Measurements from ENCODE around the gene KBTBD2.
A peak's percentile ranks its signal among the peaks of the same experiment; 100 is the strongest.
"Not testable (repeated sequence)": the region's sequence is repeated elsewhere in the genome, so short reads cannot be mapped to it uniquely, and the experiment has no call there.

The KBTBD2 gene

DNA sequence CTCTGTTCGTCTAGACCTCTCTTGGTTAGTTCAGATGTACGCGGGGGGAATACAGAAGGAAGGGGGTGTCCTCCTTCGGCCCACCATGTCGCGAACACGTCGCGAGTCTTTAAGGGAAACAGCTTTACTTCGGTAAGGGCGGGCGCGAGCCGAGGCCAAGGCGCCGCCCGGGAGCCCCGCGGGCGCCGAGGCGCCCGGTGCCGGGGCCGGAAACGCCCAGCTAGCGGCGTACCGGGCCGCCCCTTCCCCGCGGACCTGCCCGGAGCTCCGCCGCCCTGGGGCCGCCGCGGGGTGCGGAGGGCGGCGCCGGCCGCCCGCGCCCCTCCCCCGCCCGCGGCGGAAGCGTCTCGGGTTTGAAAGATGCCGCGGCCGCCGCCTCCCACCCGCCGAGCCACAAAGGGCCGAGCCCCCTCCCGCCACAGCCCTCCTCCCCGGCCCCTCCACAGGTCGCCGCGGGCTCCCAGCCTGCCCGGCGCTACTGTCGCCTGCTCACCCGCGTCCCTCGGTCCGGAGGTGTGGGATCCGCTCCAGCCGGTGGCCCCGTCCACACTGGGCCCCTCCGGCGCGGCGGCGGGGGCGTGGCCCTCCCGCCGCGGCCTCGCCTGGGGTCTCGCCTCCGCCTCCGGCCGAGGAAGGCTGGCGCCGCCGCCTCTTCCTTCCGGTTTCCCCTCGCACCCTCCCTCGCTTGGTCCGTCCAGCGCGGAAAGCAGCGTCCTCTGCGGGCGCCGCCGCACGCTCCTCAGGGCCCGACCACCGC is at the start of gene KBTBD2:
Gene KBTBD2 (minus strand): TSS at position 718 of the 757 bp plus-strand sequence. CDS start 12,156 bp downstream, outside the sequence.
- peak; percentile 75 for DNase-seq (ENCODE audit: low read depth)

DNA sequence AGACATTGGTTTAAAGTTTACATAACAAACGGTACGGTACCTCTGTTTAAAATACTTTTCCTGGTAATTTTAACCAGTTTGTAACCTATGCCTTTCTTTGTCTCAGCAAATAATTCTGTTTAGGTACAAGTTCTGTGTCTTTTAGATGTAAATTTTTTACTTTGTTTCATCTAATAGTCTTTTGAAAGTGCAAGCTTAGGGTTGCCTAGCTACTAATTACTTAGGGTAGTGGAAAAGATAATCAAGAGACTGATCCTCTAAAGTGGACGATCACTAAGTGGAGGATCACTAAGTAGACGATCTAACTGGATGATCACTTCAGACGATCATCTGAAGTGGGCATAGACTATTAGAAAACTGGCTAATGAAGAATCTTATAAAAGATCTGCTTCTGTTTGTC is 49.6 kb upstream of the KBTBD2 start:
- no peak for DNase-seq (ENCODE audit: low read depth)

DNA sequence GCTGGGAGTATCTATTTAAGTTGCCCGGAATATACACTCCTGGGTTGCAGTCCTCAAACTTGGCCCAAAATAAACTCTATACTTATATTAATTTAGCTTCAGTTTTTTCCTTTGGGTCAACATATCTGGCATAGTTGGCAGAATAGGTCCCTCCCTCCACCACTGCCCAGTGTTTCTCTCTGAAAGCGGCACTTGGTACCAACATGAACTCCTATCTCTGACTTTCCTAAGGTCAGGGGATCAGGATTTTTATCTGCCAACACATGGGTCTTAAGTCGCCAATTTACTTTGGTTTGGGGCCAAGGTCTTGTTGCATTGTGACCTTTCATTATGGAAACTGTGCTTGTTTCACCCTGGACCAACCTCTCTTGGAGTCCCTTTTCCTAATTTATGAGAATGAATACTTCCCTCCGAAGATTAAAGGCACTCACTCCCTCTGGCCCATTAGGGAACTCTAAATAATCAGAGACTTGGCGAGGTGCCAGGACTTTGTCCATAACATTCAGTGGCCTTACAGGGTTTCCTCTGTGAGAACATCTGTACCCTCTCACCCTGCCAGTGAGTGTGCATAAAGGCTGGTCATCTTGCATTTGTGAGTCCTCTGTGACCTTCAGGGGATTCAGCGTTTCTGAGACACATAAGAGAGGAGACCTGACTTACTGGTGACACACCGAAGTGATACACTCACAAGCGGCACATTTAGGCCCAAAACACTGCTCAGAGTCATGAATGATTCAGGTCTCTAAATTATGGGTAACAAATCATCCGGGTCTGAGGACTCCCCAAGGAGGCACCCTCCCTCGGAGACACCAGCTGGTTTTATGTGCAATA is 46.0 kb upstream of the KBTBD2 start:
- no peak for DNase-seq (ENCODE audit: low read depth)

DNA sequence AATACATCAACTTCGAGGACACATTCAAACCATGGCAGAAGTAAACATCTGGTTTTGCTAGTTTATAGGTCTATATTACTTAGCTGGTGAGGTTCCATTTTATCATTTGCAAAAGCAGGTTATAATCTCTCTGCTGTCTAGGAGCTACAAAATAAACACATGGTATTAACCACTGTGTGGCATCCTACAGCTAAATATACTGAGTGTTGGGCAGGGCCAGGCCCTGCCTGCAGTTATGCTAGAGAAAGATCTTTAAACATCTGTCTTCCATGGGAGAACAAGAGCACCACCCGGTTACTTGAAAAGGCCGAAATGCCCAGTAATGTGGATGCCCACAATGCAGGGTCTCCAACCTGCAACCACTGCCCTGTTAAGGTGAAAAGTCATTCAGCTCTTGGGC is 45.1 kb upstream of the KBTBD2 start:
- no peak for DNase-seq (ENCODE audit: low read depth)

DNA sequence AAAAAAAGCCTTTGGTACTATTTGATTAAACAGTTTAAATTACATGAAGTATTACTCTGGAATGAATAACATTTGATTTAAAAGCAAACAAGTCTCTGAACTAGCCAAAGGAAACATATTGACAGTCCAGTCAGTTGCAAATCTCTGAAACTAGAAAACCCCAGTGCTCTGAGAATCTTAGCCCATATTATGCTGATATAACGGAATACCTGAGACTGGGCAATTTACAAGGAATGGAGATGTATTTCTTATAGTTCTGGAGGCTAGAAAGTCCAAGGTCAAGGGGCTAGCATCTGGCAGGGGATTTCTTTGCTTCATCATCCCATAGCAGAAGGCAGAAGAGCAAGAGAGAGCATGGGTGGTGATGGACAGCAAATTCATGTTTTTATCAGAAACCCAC is 44.0 kb upstream of the KBTBD2 start:
- no peak for DNase-seq (ENCODE audit: low read depth)

DNA sequence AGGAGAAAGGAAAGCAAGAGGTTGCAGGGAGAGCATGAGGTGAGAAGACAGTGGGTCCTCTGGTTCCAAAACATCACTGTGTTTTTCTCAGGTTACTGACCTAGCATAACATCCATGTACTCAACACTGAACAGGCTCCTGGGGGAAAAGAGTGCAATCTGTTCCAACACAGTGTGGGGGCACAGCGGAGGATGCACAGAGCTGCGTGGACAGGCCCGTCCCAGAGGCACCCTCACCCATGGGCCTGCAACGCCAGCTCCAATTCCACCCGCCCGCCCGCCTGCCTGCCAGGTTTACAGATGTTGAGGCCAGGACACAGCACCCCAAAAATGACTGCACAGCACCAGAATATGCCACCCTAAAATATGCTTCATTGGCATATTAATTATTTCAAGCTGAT is 38.8 kb upstream of the KBTBD2 start:
- DNase-seq (ENCODE audit: low read depth): no peak

DNA sequence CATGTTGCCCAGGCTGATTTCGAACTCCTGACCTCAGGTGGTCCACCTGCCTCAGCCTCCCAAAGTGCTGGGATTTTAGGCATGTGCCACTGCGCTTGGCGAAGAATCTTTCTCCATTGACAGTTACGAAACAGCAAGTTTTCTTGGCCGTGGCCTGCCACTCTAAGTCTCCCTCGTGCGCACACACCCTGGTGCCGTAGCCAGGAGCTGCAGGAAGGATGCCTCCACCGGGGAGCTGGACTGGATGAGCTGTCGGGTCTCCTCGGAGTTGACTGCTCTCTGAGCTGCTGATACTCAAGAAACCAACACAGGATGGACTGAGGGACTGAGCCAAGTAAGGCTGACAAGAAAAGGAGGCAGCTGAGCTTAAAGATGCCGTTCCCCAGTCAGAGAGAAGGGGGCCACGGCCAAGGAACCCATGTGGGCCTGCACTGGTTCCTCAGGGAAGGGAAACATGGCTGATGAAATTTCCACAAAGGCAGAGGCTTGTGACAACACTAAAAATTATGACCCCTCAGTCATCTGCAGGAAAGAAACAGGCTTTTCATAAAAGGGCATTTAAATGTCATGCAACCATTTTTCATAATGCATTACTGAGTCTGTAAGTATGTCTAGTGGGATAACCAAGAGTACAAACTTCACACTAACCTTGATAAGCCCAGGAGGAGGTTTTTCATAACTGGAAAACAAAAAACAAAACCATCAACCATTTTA is 38.0 kb upstream of the KBTBD2 start:
- no peak for DNase-seq (ENCODE audit: low read depth)

DNA sequence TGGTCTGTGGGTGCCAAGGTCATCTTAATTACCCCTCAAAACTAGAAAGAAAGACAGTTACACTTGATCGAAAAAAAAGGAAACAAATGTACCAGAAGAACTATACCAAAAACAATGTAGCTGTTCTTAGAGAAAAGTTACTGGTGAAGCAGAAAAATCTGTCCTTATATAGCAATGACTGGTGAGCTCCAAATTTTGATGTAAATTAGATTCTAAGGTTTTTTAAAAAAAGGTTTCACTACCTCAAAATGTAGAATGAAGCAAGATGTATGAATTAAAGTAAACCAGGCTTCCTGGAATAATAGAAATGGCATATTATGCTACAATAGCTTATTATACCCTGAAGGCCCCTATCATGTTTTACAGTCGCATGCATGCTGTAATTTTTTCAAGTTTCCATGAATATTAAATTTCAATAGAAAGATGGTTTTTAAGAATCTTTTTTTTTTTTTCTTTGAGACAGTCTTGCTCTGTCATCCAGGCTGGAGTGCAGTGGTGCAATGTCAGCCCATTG is 37.3 kb upstream of the KBTBD2 start:
- DNase-seq (ENCODE audit: low read depth): no peak

DNA sequence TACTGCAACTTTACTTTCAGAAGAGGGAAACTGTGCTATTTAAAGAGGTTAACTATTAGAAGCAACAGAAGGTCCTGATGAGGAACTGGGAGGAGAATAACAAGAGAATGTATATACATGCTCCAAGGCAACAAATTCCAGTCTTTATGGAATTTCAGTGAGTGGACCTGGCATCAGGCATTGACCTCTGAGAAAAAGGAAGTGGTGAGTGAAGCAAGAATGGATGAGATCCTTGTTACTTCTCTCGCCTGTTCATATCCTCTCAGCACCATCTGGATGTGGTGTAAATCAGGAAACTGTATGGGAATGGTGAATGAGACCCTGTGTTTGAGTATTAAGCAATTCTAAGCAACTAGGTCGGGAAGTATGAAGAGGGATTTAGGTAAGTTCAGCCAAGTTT is 30.3 kb upstream of the KBTBD2 start:
- no peak for DNase-seq (ENCODE audit: low read depth)

DNA sequence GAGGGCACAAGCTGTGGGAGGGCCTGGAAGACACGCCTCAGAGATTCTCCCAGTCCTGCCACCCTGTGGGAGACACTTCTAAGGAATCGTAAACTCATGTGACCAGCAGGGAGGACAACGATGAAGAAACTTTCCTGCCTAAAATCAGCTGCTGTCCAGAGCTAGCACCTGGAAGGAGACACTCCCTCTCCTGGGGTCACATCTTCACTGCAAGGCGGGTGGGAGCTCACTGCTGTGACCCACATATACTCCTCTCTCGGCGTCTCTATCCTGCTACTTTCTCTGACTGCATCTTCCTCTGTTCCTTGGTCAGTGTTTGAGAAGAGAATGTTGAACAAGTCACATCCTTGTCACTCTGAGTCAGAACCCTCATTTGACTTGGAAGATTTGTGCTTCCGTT is 25.4 kb upstream of the KBTBD2 start:
- DNase-seq (ENCODE audit: low read depth): not testable (repeated sequence)

DNA sequence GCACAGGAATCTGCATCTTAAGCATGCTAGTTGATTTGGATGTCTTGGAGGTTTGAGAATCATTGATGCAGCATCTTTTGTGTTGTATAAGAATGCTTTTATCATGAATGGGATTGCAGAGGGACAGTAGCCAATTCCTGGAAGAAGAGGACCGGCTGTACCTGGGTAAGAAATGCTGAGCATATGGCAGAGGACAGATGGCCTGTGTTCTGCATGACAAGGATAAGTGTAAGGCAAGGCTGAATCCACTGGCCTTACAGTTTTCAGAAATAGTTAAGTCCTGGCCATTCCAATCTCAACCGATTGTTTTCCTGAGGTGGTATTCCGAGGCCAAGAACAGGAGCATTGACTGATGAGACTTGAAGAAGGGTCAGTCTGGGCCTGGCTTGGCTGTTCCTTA is 24.4 kb upstream of the KBTBD2 start:
- DNase-seq (ENCODE audit: low read depth): no peak

DNA sequence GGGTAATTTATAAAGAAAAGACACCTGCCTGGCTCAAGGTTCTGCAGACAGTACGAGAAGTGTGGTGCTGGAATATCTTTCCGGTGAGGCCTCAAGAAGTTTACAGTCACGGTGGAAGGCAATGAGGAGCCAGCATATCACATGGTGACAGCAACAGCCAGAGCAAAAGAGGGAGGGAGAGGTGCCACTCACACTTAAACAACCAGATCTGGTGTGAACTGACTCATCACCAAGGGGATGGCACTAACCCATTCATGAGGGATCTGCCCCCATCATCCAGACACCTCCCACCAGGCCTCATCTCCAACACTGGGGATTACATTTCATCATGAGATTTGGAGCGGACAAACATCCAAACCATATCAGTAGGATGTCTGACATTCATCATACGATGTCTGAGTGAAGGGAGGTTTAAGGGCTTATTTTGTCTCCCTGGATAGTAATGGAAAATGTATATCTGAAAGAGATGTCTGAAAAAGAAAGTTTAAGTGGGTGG is 23.5 kb upstream of the KBTBD2 start:
- no peak for DNase-seq (ENCODE audit: low read depth)

DNA sequence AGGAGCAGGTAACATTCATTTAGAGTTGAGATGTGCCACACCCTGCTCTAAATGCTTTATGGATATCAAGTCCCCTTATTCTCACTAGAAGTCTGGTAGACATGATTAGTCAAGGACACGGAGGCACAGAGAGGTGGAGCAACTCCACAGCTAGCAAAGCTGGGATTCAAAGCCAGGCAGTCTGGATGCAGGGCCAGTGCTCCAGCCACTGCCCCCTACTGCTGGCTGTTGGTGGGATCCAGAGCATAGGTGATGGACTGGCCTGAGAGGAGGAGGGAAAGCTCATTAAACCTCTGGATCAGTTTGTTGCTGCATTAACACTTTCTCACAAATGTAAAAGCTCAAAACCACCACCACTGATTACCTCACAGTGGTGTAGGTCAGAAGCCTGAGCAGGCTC is 22.6 kb upstream of the KBTBD2 start:
- no peak for DNase-seq (ENCODE audit: low read depth)

DNA sequence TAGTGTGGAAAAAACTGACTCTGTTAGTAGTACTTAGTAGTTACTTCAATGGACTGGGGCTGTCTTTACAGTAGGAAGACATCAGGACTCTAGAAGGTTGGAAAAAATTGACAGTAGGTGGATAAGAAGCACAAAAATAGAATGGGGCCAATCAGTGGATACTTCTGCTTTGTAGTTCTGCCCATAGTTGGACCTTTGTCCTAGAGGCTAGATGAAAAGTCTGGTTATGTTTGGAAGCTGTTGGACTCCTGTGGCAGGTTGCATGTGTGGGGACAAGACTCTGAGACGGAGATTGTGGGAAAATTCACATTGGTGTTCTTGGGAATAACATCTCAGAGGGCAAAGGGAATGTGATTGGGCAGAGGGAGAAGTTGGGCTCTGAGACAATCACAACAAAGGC is 18.6 kb upstream of the KBTBD2 start:
- DNase-seq (ENCODE audit: low read depth): no peak

DNA sequence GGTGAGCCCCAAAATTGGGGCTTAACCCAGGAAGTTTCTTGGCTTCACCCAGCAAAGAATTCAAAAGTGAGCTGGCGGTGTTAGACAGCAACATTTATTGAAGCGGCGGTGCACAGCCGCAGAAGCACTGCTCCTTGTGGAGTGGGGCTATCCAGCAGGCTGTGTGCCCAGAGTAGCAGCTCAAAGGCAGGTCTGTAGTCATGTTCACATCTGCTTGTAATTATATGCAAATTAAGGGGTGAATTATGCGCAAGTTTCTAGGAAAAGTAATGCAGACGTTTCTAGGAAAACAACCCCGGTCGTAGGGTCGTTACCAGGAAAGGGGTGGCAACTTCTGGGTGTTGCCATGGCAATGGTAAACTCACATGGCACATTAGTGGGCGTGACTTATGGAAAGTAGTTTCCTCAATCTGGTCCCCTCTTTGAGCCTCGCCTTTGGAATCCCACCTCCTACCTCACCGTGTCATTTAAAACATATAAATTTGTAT is 13.7 kb upstream of the KBTBD2 start:
- peak; percentile 60 for DNase-seq (ENCODE audit: low read depth)

DNA sequence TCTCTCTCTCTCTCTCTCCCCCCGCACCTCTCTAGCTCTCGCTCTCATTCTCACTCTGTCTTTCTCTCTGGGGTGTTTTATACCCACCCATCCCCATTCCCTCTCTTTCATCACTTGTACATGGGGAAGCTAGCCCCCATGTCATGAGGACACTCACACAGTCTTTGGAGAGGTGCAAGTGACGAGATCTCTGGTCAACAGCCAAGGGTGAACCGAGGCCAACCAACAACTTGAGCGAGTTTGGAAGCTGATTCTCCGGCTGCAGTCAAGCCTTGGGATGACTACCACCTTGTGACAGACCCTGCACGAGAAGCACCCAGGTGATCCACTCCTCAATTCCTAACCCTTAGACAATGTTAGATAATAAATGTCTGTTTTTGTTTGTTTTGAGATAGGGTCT is 10.1 kb upstream of the KBTBD2 start:
- no peak for DNase-seq (ENCODE audit: low read depth)

DNA sequence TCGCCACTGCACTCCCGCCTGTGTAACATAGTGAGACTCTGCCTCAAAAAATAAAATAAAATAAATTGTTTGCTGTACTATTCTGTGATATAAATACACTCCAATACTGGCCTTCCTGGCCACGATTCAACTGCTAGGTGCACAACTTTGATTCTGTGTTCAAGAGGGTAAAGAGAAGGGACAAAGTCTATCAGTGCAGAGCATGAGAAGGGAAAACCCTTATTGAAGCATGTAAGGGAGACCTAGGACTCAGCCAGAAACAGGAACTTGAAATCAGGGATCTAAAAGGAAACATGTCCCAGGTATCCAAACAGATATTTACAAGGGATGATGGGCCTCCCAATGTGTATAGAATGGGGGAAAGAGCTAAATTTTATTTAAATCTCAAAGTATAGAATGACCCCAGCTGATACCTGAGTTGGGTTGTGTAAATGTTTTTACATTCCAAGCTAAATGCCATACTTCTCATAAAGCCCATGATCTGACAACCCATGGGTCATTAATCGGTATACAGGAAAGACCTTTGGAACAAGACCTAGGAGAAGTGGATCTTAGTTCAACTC is 9.0 kb upstream of the KBTBD2 start:
- no peak for DNase-seq (ENCODE audit: low read depth)

DNA sequence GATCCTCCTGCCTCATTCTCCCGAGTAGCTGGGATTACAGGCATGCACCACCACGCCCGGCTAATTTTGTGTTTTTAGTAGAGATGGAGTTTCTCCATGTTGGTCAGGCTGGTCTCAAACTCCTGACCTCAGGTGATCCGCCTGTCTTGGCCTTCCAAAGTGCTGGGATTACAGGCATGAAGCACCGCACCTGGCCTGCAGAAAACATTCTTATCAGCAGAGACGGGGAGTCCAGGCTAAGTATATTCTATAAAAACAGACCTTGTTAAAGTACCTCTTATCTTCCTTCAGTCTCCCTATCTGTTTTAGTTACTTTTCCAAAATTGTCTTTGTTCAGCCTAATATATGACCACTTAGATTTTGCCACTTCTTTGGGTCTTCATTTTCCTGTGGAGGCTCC is 5.8 kb upstream of the KBTBD2 start:
- not testable (repeated sequence) for DNase-seq (ENCODE audit: low read depth)

DNA sequence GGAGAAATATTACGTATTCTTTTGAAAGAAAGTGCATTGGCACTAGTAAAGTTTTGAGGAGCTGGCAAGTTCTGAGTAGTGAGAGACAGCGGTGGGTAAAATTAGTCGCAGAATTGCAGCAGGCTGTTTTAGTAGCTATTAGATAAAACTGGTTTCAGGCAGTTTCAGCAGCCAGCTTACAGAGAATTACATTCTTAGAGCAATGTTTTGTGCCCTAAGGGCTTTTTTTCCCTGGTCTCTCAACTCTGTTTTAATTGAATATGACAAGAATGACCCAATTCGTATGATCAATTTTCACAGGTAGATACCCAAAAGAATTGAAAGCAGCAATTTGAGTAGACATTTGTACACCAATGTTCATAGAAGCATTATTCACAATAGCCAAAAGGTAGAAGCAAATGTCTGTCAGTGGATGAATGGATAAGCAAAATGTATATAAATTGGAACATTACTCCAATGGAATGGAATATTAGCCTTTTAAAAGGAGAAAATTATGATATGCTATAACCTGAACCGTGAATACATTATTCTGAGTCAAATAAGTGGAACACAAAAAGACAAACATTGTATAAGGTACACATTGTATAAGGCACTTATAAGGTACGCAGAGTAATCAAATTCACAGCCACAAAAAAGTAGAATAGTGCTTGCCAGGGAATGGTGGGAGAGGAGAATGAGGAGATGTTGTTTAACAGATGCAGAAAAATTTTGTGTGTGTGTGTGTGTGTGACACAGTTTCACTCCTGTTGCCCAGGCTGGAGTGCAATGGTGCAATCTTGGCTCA is 5.2 kb upstream of the KBTBD2 start:
- no peak for DNase-seq (ENCODE audit: low read depth)

DNA sequence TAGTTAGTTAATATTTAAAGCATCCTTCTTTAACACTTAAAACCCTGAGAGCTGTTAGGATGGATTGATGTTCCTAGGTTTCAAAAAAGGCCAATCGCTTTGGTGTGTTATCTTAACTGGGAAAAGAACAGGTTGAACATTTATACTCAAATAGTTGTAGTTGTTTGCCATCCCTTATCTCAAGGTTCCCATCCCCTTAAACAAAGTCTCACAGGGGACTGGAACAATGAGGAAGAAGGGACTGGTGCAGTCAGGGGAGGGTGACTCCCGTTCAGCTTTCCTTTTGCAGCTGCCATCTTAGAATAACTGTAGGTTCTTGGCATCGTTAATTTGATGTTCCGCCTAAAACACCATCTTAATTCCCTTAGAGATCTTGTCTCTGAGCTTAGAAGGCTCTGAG is 2.6 kb upstream of the KBTBD2 start:
- DNase-seq (ENCODE audit: low read depth): no peak

DNA sequence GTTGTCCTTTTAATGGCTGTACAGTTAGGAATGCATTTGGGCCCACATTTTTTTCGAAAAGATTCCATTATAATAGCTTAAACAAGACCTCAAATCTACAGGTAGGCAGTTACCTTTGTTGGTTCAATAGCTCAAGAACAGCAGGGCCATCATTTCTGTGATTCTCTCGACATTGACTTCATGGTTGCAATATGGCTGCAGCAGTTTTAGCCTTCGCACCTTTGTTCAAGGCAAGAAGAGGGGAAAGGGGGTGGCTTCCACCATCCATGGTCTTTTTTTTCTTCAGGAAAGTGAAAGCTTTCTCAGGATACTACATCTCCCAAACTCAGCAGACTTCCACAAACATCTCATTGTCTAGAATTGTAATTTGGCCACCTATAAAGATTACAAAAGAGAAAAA is 2.2 kb upstream of the KBTBD2 start:
- no peak for DNase-seq (ENCODE audit: low read depth)
